ENCODE data around the gene SHISA6. TPM values are rescaled to one million over a fixed set of nuclear protein-coding genes. Genes with fewer than 3 reads are reported as not detected.

Gene SHISA6
- total and polyA plus RNA-seq, 2 donors (not counting 1 experiment from before 2014, with no cell fraction given) = not detected

- TF ChIP-seq EZH2 (IDR thresholded peaks at IDR 0.05; ENCODE audit: low read length, missing control alignments) (no peak), CTCF (conservative IDR thresholded peaks at IDR 0.05 in 1 of 2, IDR thresholded peaks at IDR 0.05 in 1 of 2; ENCODE audit: low read depth in 1 of 2, low read length in 2 of 2) (no peak)
- Histone ChIP-seq H3K4me3 (replicated peaks in 1 of 4; ENCODE audit: control extremely low read depth in 1 of 4, insufficient read depth in 1 of 4, low read depth in 3 of 4, low read length in 4 of 4) (no peak overlapping the region), H3K27ac (ENCODE audit: insufficient read depth, low read length) (no peak overlapping the region), H3K9me3 (ENCODE audit: control insufficient read depth, insufficient read depth, low read depth, low read length) (no peaks in the 10 kb centered on the region), H3K9ac (ENCODE audit: insufficient read depth, low read length) (no peak overlapping the region), H3K36me3 (ENCODE audit: control insufficient read depth, insufficient read depth, low read length) (no peaks in the 10 kb centered on the region), H3K4me2 (ENCODE audit: extremely low read depth, insufficient read depth, low read length) (no peak overlapping the region), H4K20me1 (ENCODE audit: control insufficient read depth, extremely low read depth, insufficient read depth, low read length) (no peaks in the 10 kb centered on the region), H3K79me2 (ENCODE audit: control insufficient read depth, insufficient read depth, low read length) (no peaks in the 10 kb centered on the region), H2AFZ (ENCODE audit: low read length) (no peak overlapping the region), H3K27me3 (ENCODE audit: control insufficient read depth, insufficient read depth, low read length) (no peaks in the 10 kb centered on the region), H3K4me1 (ENCODE audit: control insufficient read depth, extremely low read depth, insufficient read depth, low read length) (no peaks in the 10 kb centered on the region)
- no peak for DNase-seq (ENCODE audit: low read depth in 2 of 2)
Observed at GRCh38 chr17:11351479-11351878, 110.5 kb downstream of the SHISA6 start.

GRCh38 chr17:11353601-11354000 is 112.6 kb downstream of the SHISA6 start:
- Histone ChIP-seq H3K4me1 (ENCODE audit: control insufficient read depth, extremely low read depth, insufficient read depth, low read length) (no peaks in the 10 kb centered on the region), H2AFZ (ENCODE audit: low read length) (no peak overlapping the region), H3K4me3 (replicated peaks in 1 of 4; ENCODE audit: control extremely low read depth in 1 of 4, insufficient read depth in 1 of 4, low read depth in 3 of 4, low read length in 4 of 4) (no peak overlapping the region), H4K20me1 (ENCODE audit: control insufficient read depth, extremely low read depth, insufficient read depth, low read length) (no peaks in the 10 kb centered on the region), H3K79me2 (ENCODE audit: control insufficient read depth, insufficient read depth, low read length) (no peaks in the 10 kb centered on the region), H3K36me3 (ENCODE audit: control insufficient read depth, insufficient read depth, low read length) (no peaks in the 10 kb centered on the region), H3K9me3 (ENCODE audit: control insufficient read depth, insufficient read depth, low read depth, low read length) (no peaks in the 10 kb centered on the region), H3K27ac (ENCODE audit: insufficient read depth, low read length) (no peak overlapping the region), H3K4me2 (ENCODE audit: extremely low read depth, insufficient read depth, low read length) (no peak overlapping the region), H3K27me3 (ENCODE audit: control insufficient read depth, insufficient read depth, low read length) (no peaks in the 10 kb centered on the region), H3K9ac (ENCODE audit: insufficient read depth, low read length) (no peak overlapping the region)
- DNase-seq (ENCODE audit: low read depth in 2 of 2) = no peak
- TF ChIP-seq EZH2 (IDR thresholded peaks at IDR 0.05; ENCODE audit: low read length, missing control alignments) = no peak

DNA sequence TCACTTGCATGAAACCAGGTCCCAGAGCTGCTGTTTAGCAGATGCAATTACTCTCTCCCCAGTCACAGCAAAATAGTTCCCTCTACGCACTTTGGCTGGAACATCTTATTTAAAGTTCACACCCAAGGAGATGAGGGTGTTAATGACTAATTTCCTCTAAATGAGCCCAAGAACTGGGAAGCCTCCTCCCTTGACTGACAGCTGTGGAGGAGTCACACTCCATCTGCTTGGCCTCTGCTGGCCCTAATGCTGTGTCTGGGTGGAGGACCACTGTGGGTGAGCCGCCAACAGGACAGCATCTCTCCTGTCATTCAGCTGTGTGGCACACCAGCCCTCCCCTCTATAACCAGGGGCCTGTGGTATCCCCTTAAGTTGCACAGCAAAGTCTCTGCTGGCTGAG is 115.4 kb downstream of the SHISA6 start:
- Histone ChIP-seq H3K4me2 (ENCODE audit: extremely low read depth, insufficient read depth, low read length) (no peak overlapping the region), H3K27ac (ENCODE audit: insufficient read depth, low read length) (no peak overlapping the region)

More for the DNA sequence above, 115.4 kb downstream of the SHISA6 start:
- TF ChIP-seq CTCF (conservative IDR thresholded peaks at IDR 0.05 in 1 of 2, IDR thresholded peaks at IDR 0.05 in 1 of 2; ENCODE audit: low read depth in 1 of 2, low read length in 2 of 2) (no peak), EZH2 (IDR thresholded peaks at IDR 0.05; ENCODE audit: low read length, missing control alignments) (no peak)
- Histone ChIP-seq H3K4me3 (replicated peaks in 1 of 4; ENCODE audit: control extremely low read depth in 1 of 4, insufficient read depth in 1 of 4, low read depth in 3 of 4, low read length in 4 of 4) (no peak overlapping the region), H3K79me2 (ENCODE audit: control insufficient read depth, insufficient read depth, low read length) (no peaks in the 10 kb centered on the region), H3K4me1 (ENCODE audit: control insufficient read depth, extremely low read depth, insufficient read depth, low read length) (no peaks in the 10 kb centered on the region), H4K20me1 (ENCODE audit: control insufficient read depth, extremely low read depth, insufficient read depth, low read length) (no peaks in the 10 kb centered on the region), H3K27me3 (ENCODE audit: control insufficient read depth, insufficient read depth, low read length) (no peaks in the 10 kb centered on the region), H3K36me3 (ENCODE audit: control insufficient read depth, insufficient read depth, low read length) (no peaks in the 10 kb centered on the region), H2AFZ (ENCODE audit: low read length) (no peak overlapping the region), H3K9ac (ENCODE audit: insufficient read depth, low read length) (no peak overlapping the region), H3K9me3 (ENCODE audit: control insufficient read depth, insufficient read depth, low read depth, low read length) (no peaks in the 10 kb centered on the region)
- DNase-seq (ENCODE audit: low read depth in 2 of 2) = no peak

All from fibroblast of lung (primary cell).